H1 (cell line): ENCODE data around the gene CYGB. TPM values are rescaled to one million over a fixed set of nuclear protein-coding genes. Genes with fewer than 3 reads are reported as not detected.

Source experiments
- CTCF ChIA-PET: fragments of 300-600 bp; sonication (Branson Sonifier 250); formaldehyde crosslinking; loops from one replicate; lab custom pipeline; 2021; ENCODE audit not compliant: partially characterized antibody; lab: Charles Lee
- POLR2A ChIA-PET: fragments of 300-600 bp; sonication (Branson Sonifier 250); formaldehyde crosslinking; loops from one replicate; lab custom pipeline; 2021; ENCODE audit warnings: inconsistent platforms; ENCODE audit not compliant: partially characterized antibody; lab: Charles Lee
- DNase-seq, 2 experiments: peaks; one replicate each; pipeline versions ENCODE4 v3.0.0 to v3.0.0-alpha.2; 2010 to 2022; ENCODE audit warnings: low spot score in 2 of 2, low read depth in 1 of 2, mixed read lengths in 1 of 2
- FAIRE-seq: peaks from 2 replicates; lab custom pipeline; 2011; peaks lifted over from hg19 to GRCh38; lab: Jason Lieb, UNC
- H2AFZ ChIP-seq: 2 replicates; pipeline ENCODE4 v1.8.1; 2012; ENCODE audit warnings: low read length, inconsistent platforms
- H2AK5ac ChIP-seq: 2 replicates; pipeline ENCODE4 v1.6.1; 2013; ENCODE audit warnings: low read depth, low read length
- H2BK120ac ChIP-seq: replicated peaks from 2 replicates; pipeline ENCODE3; 2013; ENCODE audit warnings: low read depth, low read length, inconsistent platforms
- H2BK12ac ChIP-seq: 2 replicates; pipeline ENCODE4 v1.6.1; 2013; ENCODE audit warnings: low read depth, low read length
- H2BK15ac ChIP-seq: 2 replicates; pipeline ENCODE4 v1.6.1; 2013; ENCODE audit warnings: low read length
- H2BK20ac ChIP-seq: 2 replicates; pipeline ENCODE4 v1.6.1; 2013; ENCODE audit warnings: low read length
- H2BK5ac ChIP-seq: 2 replicates; pipeline ENCODE4 v1.6.1; 2013; ENCODE audit warnings: low read depth, low read length
- H3K14ac ChIP-seq: 2 replicates; pipeline ENCODE4 v1.6.1; 2013; ENCODE audit warnings: inconsistent platforms; ENCODE audit not compliant: insufficient read length
- H3K18ac ChIP-seq: 2 replicates; pipeline ENCODE4 v1.6.1; 2013; ENCODE audit warnings: low read length; ENCODE audit errors: extremely low read depth
- H3K23ac ChIP-seq: 2 replicates; pipeline ENCODE4 v1.6.1; 2013; ENCODE audit warnings: inconsistent platforms; ENCODE audit not compliant: insufficient read length
- H3K23me2 ChIP-seq: 2 replicates; pipeline ENCODE4 v1.6.1; 2013; ENCODE audit warnings: low read depth, low read length
- H3K27ac ChIP-seq: 2 replicates; pipeline ENCODE4 v1.6.1; 2011; ENCODE audit warnings: low read depth, low read length, inconsistent platforms
- H3K27me3 ChIP-seq, 4 experiments: replicated peaks in 1 of 4; 1 replicate in 1 of 4; 2 replicates in 3 of 4; pipeline versions ENCODE4 v1.6.1 to v1.8.1; 2011 to 2013; ENCODE audit warnings: low read length in 3 of 4, mild to moderate bottlenecking in 3 of 4, inconsistent platforms in 2 of 4, mixed read lengths in 2 of 4, moderate library complexity in 1 of 4; ENCODE audit not compliant: control insufficient read depth in 3 of 4, insufficient read depth in 3 of 4; ENCODE audit errors: extremely low read depth in 1 of 4
- H3K36me3 ChIP-seq, 4 experiments: 2 replicates each; pipeline versions ENCODE4 v1.6.1 to v1.8.1; 2011 to 2013; ENCODE audit warnings: mild to moderate bottlenecking in 4 of 4, low read length in 3 of 4, moderate library complexity in 2 of 4, control low read depth in 1 of 4, inconsistent platforms in 1 of 4; ENCODE audit not compliant: insufficient read depth in 4 of 4, control insufficient read depth in 2 of 4
- H3K4ac ChIP-seq: replicated peaks from 2 replicates; pipeline ENCODE3; 2013; ENCODE audit warnings: low read length, low read depth, mixed read lengths, inconsistent platforms; ENCODE audit not compliant: insufficient read length
- H3K4me1 ChIP-seq, 4 experiments: replicated peaks in 1 of 4; 1 replicate in 1 of 4; 2 replicates in 3 of 4; pipeline versions ENCODE4 v1.6.1 to v1.8.1; 2011 to 2013; ENCODE audit warnings: low read length in 3 of 4, inconsistent platforms in 2 of 4, mixed read lengths in 1 of 4; ENCODE audit not compliant: insufficient read depth in 4 of 4, control insufficient read depth in 3 of 4
- H3K4me2 ChIP-seq, 2 experiments: 2 replicates each; pipeline versions ENCODE4 v1.6.1 to v1.8.1; 2011 to 2013; ENCODE audit warnings: low read depth in 2 of 2, low read length in 2 of 2, control low read depth in 1 of 2, inconsistent platforms in 1 of 2, mild to moderate bottlenecking in 1 of 2; ENCODE audit not compliant: insufficient read depth in 1 of 2
- H3K4me3 ChIP-seq, 4 experiments: fragments of 200-600, 300-600 bp in 1 of 4; sonication (generic), shearing (Covaris generic), sonication (Bioruptor Twin) in 1 of 4; 2 replicates each; pipeline versions ENCODE4 v1.5.1 to v1.8.1; 2011 to 2016; ENCODE audit warnings: low read length in 4 of 4, low read depth in 3 of 4, control low read depth in 2 of 4, inconsistent platforms in 2 of 4, mild to moderate bottlenecking in 2 of 4, mixed read lengths in 1 of 4, moderate library complexity in 1 of 4; ENCODE audit not compliant: insufficient read depth in 2 of 4; ENCODE audit errors: extremely low read depth in 1 of 4
- H3K56ac ChIP-seq: replicated peaks from 2 replicates; pipeline ENCODE3; 2013; ENCODE audit warnings: low read depth, mild to moderate bottlenecking, mixed read lengths, low read length, inconsistent platforms; ENCODE audit not compliant: insufficient read length
- H3K79me1 ChIP-seq: 2 replicates; pipeline ENCODE4 v1.6.1; 2013; ENCODE audit warnings: low read depth, low read length, control low read depth
- H3K79me2 ChIP-seq, 2 experiments: 2 replicates each; pipeline versions ENCODE4 v1.6.1 to v1.8.1; 2012 to 2013; ENCODE audit warnings: low read length in 2 of 2, mild to moderate bottlenecking in 2 of 2, inconsistent platforms in 1 of 2; ENCODE audit not compliant: insufficient read depth in 2 of 2, control insufficient read depth in 1 of 2
- H3K9ac ChIP-seq, 4 experiments: replicated peaks in 1 of 4; 1 replicate in 1 of 4; 2 replicates in 3 of 4; pipeline versions ENCODE4 v1.6.1 to v1.8.1; 2011 to 2013; ENCODE audit warnings: low read depth in 3 of 4, low read length in 3 of 4, control low read depth in 2 of 4, mild to moderate bottlenecking in 2 of 4, moderate library complexity in 2 of 4, inconsistent platforms in 1 of 4; ENCODE audit errors: extremely low read depth in 1 of 4
- H3K9me3 ChIP-seq, 2 experiments: 2 replicates each; pipeline versions ENCODE4 v1.6.1 to v1.8.1; 2012 to 2013; ENCODE audit warnings: mild to moderate bottlenecking in 2 of 2, moderate library complexity in 2 of 2, control low read depth in 1 of 2, inconsistent platforms in 1 of 2, low read depth in 1 of 2, low read length in 1 of 2, mixed read lengths in 1 of 2; ENCODE audit not compliant: insufficient read depth in 2 of 2
- H4K20me1 ChIP-seq, 2 experiments: replicated peaks in 1 of 2; 2 replicates each; pipeline versions ENCODE3 to v1.8.1; 2011 to 2013; ENCODE audit warnings: inconsistent platforms in 2 of 2, low read length in 2 of 2, mild to moderate bottlenecking in 1 of 2; ENCODE audit not compliant: insufficient read depth in 2 of 2, control insufficient read depth in 1 of 2
- H4K5ac ChIP-seq: 2 replicates; pipeline ENCODE4 v1.6.1; 2013; ENCODE audit warnings: low read length, low read depth, mixed read lengths, inconsistent platforms; ENCODE audit not compliant: insufficient read length
- H4K8ac ChIP-seq: 2 replicates; pipeline ENCODE4 v1.8.0; 2013; ENCODE audit warnings: mild to moderate bottlenecking, moderate library complexity, low read length, inconsistent platforms; ENCODE audit not compliant: insufficient read depth; ENCODE audit errors: extremely low read depth
- H4K91ac ChIP-seq: replicated peaks from 2 replicates; pipeline ENCODE3; 2013; ENCODE audit warnings: low read length, mixed read lengths, inconsistent platforms; ENCODE audit not compliant: insufficient read length
- ASH2L ChIP-seq: fragments of 200-600, 300-600 bp; sonication (generic); IDR thresholded peaks from one replicate; pipeline ENCODE4 v1.7.1; 2017; ENCODE audit warnings: low read length
- CEBPB ChIP-seq: IDR thresholded peaks from 2 replicates; pipeline ENCODE4 v1.6.1; 2012; ENCODE audit warnings: low read depth, low read length
- GABPA ChIP-seq: IDR thresholded peaks from 2 replicates; pipeline ENCODE4 v1.6.1; 2011; ENCODE audit warnings: mild to moderate bottlenecking, low read length, moderate library complexity, borderline replicate concordance; ENCODE audit not compliant: insufficient read depth
- KDM5A ChIP-seq: fragments of 200-600 bp; IDR thresholded peaks from 2 replicates; pipeline ENCODE4 v1.7.1; 2012; ENCODE audit warnings: mild to moderate bottlenecking, low read length, inconsistent platforms, mixed read lengths
- RFX5 ChIP-seq: IDR thresholded peaks from 2 replicates; pipeline ENCODE4 v1.6.1; 2011; ENCODE audit warnings: low read depth, low read length, improper control_type of control experiment, borderline replicate concordance
- SIX5 ChIP-seq: IDR thresholded peaks from 2 replicates; pipeline ENCODE4 v1.6.1; 2011; ENCODE audit warnings: mild to moderate bottlenecking, low read depth, low read length
- WGBS, 2 experiments: shearing (Covaris generic) in 1 of 2; methylation state at CpG; one replicate each; pipeline versions ENCODE4 v1.1.6 to v1.1.7; 2013 to 2015; ENCODE audit warnings: low lambda C conversion rate in 2 of 2, mixed read lengths in 2 of 2, inconsistent platforms in 1 of 2, low coverage in 1 of 2, missing lambda C conversion rate in 1 of 2; ENCODE audit not compliant: insufficient replicate concordance in 2 of 2, insufficient coverage in 1 of 2, insufficient read length in 1 of 2; ENCODE audit errors: extremely low coverage in 1 of 2, missing lambda C conversion rate in 1 of 2; 5-methylcytosine and 5-hydroxymethylcytosine counted together
- polyA plus RNA-seq, 7 experiments: library from polyadenylated mRNA; depleted of rRNA in 3 of 7; stranded (reverse) in 5 of 7; unstranded in 2 of 7; fragments of >200 nt in 5 of 7; fragments of 200-250 nt in 2 of 7; gene quantifications; 1 replicate in 5 of 7; 2 replicates in 1 of 7; 4 replicates in 1 of 7; pipeline versions ENCODE4 v1.2.1 to v1.2.3, GENCODE V29; 2011 to 2013; ENCODE audit warnings: missing spikeins in 2 of 7, mixed read lengths in 2 of 7
- total RNA-seq: library from RNA; stranded (reverse); fragmentation: NEBNext Ultra II Directional; extraction: Animal tissue kit (Norgen Biotek cat#: 25700); gene quantifications from 2 replicates; pipeline ENCODE4 v1.2.1, GENCODE V29; 2021

CYGB gene
- total and polyA plus RNA-seq, 2 of the 8 experiments (the other 6 are each of a cell fraction or from before 2014, with no cell fraction given) = 2.7 to 3.7 TPM

DNA sequence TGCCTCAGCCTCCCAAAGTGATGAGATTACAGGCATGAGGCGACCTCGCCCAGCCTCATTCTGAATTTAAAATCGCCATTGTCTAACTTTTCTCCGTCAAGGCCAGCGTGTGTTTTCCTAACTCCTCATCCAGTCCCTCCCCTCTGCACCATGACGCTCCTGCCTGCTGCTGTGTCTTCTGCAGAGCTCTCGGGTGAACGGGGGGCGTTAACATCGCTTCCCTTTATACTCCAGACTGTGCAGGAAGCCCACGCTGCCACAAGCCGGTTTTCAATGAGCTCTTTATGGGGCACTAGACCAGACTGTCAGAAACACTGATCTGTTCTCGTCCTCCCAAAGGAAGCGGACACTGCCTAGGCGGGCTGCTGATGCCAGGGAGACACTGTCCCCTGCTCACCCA, 56.9 kb downstream of the CYGB start:
- Histone ChIP-seq H4K5ac (no peak overlapping the region), H3K36me3 (peaks cover 0 to 2% (median 1%) of the 10 kb centered on the region in 4 experiments; a peak in 1 of 8 replicates), H4K8ac (no peak overlapping the region; the same call in 1 of the 2 replicates), H3K18ac (no peak overlapping the region), H2BK20ac (no peak overlapping the region), H3K79me1 (no peaks in the 10 kb centered on the region), H2BK12ac (no peak overlapping the region), H3K56ac (no peak overlapping the region), H3K4me3 (no peak overlapping the region), H2AK5ac (no peak overlapping the region), H3K4me2 (no peak overlapping the region), H3K27ac (no peak overlapping the region), H2BK5ac (no peak overlapping the region), H3K14ac (no peak overlapping the region), H4K91ac (no peak overlapping the region), H3K4ac (no peak overlapping the region), H3K23me2 (no peaks in the 10 kb centered on the region), H3K27me3 (no peaks in the 10 kb centered on the region), H3K23ac (no peak overlapping the region), H2AFZ (no peak overlapping the region), H4K20me1 (peaks cover 0 to 4% of the 10 kb centered on the region in 2 experiments), H3K79me2 (no peaks in the 10 kb centered on the region), H3K9ac (no peak overlapping the region), H2BK15ac (no peak overlapping the region), H2BK120ac (no peak overlapping the region), H3K4me1 (no peaks in the 10 kb centered on the region), H3K9me3 (no peaks in the 10 kb centered on the region)
- POLR2A ChIA-PET = interaction anchor here (1.3 kb wide), 1 partner anchor 13 kb away, joined by 3 read pairs; no protein-coding TSS in a partner anchor
- DNase-seq (no peak), FAIRE-seq (no peak)
- TF ChIP-seq GABPA = no peak
- no peak for TF ChIP-seq SIX5
- TF ChIP-seq KDM5A = no peak
- no peak for TF ChIP-seq CEBPB
- no peak for TF ChIP-seq ASH2L
- TF ChIP-seq RFX5 = no peak
- WGBS, 2 experiments = 90% methylated on average over 15 of the region's 15 CpGs; no CpG with 5 or more reads in 1 of the 2 experiments
- CTCF ChIA-PET = interaction anchor here (0.9 to 11.0 kb wide), 5 partner anchors 14 to 72 kb away, joined by 3 to 192 read pairs (median 3); partner anchors contain the start of genes AANAT and RHBDF2
